Caco-2 (cell line): ENCODE data around the gene OGFOD3. TPM values are rescaled to one million over a fixed set of nuclear protein-coding genes. Genes with fewer than 3 reads are reported as not detected.

Experiments
- BruUV-seq: library from RNA; stranded (reverse); fragments of 400-500 nt; replicated peaks from 2 replicates; lab custom pipeline; 2021; lab: Mats Ljungman, UMichigan
- CTCF ChIA-PET: fragments of 300-600 bp; sonication (Branson Sonifier 250); formaldehyde crosslinking; loops from one replicate; lab custom pipeline; 2022; ENCODE audit warnings: antibody characterized with exemption; lab: Charles Lee
- POLR2A ChIA-PET: fragments of 300-600 bp; sonication (Branson Sonifier 250); formaldehyde crosslinking; loops from one replicate; lab custom pipeline; 2022; ENCODE audit warnings: antibody characterized with exemption; lab: Charles Lee
- DNase-seq, 2 experiments: peaks; one replicate each; pipeline versions ENCODE4 v3.0.0 to v3.0.0-alpha.2; 2020 to 2022
- H3K27me3 ChIP-seq: replicated peaks from 2 replicates; pipeline ENCODE4 v1.6.0; 2011; ENCODE audit warnings: low read length; ENCODE audit not compliant: control insufficient read depth, insufficient read depth
- H3K36me3 ChIP-seq: 2 replicates; pipeline ENCODE4 v1.5.1; 2011; ENCODE audit warnings: low read length; ENCODE audit not compliant: control insufficient read depth, insufficient read depth
- H3K4me1 ChIP-seq: fragments of 250-450 bp; sonication (Bioruptor Pico); 2 replicates; pipeline ENCODE4 v1.5.1; 2020; ENCODE audit warnings: mild to moderate bottlenecking
- H3K4me3 ChIP-seq: 2 replicates; pipeline ENCODE4 v1.5.1; 2011; ENCODE audit warnings: low read depth, mild to moderate bottlenecking, control low read depth, low read length
- H3K9me3 ChIP-seq: fragments of 250-450 bp; sonication (Bioruptor Pico); 2 replicates; pipeline ENCODE4 v1.5.1; 2020; ENCODE audit warnings: mild to moderate bottlenecking, moderate library complexity
- H3K27ac Mint-ChIP-seq: one replicate; pipeline ENCODE4 v1.8.0; 2022; ENCODE audit warnings: mixed read lengths; ENCODE audit not compliant: unreplicated experiment
- H3K27me3 Mint-ChIP-seq: one replicate; pipeline ENCODE4 v1.8.0; 2022; ENCODE audit warnings: mixed read lengths; ENCODE audit not compliant: insufficient read depth, unreplicated experiment
- H3K36me3 Mint-ChIP-seq: one replicate; pipeline ENCODE4 v1.8.0; 2022; ENCODE audit warnings: mild to moderate bottlenecking, mixed read lengths; ENCODE audit not compliant: insufficient read depth, unreplicated experiment
- H3K4me1 Mint-ChIP-seq: one replicate; pipeline ENCODE4 v1.8.0; 2022; ENCODE audit warnings: low read depth, mixed read lengths; ENCODE audit not compliant: unreplicated experiment
- H3K4me3 Mint-ChIP-seq: one replicate; pipeline ENCODE4 v1.8.0; 2022; ENCODE audit warnings: mild to moderate bottlenecking, moderate library complexity, mixed read lengths; ENCODE audit not compliant: unreplicated experiment
- H3K9me3 Mint-ChIP-seq: one replicate; pipeline ENCODE4 v1.8.0; 2022; ENCODE audit warnings: mixed read lengths; ENCODE audit not compliant: unreplicated experiment
- intact Hi-C: fragments of 100-400 bp; cut with micrococcal nuclease; formaldehyde crosslinking; loops from one replicate; pipeline ENCODE4 v1.10.0; 2022; ENCODE audit not compliant: unreplicated experiment
- total RNA-seq: library from RNA; stranded (reverse); gene quantifications from 2 replicates; pipeline ENCODE4 v1.2.3, GENCODE V29; 2022
- TF ChIP-seq, protein P1 (sequence below), 2 experiments: fragments of 200-600 bp in 1 of 2; IDR thresholded peaks; 1 replicate in 1 of 2; 2 replicates in 1 of 2; pipeline versions ENCODE4 v1.5.1 to v1.8.0; 2011 to 2022; ENCODE audit warnings: antibody characterized with exemption in 1 of 2, control low read depth in 1 of 2, inconsistent platforms in 1 of 2, low read depth in 1 of 2, low read length in 1 of 2, mild to moderate bottlenecking in 1 of 2, moderate library complexity in 1 of 2; ENCODE audit not compliant: insufficient read depth in 1 of 2, severe bottlenecking in 1 of 2, unreplicated experiment in 1 of 2

The OGFOD3 gene
- total RNA-seq, 1 experiment from 2014 or later = 51.2 TPM

DNA sequence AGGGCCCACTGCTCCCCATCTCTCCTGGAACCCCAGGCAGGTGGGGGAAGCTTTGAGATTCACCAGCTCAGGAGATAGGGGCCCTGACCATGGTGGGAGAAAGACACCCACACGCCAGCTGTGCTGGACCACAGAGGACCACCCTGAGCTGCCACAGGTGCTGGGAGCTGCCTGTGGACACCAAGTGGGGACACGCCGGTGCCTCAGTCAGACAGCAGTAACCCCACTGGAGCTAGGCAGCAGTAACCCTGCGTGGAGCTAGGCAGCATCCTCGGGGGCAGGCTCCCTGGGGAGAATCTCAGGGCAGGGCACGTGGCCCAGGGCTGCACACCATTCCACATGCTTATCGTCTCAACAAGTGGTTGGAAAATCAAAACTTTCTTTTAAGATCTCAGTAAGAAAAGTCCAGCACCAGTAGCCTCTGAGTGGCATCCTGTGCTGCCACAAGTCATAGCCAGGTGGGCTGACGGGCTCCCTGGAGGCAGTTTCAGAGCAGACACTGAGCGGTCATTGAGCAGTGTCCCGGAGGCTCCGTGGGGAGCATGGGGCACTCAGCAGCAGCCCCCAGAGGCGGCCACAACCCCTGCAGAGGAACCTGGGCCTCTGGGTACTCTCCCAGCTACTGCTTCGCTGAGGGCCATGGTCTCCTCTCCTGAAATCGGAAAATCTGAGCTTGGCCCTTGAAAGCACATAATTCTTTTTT, 8.2 kb downstream of the OGFOD3 start:
- DNase-seq = no peak
- H3K4me1 ChIP-seq = no peaks in the 10 kb centered on the region
- TF ChIP-seq, protein P1, sequence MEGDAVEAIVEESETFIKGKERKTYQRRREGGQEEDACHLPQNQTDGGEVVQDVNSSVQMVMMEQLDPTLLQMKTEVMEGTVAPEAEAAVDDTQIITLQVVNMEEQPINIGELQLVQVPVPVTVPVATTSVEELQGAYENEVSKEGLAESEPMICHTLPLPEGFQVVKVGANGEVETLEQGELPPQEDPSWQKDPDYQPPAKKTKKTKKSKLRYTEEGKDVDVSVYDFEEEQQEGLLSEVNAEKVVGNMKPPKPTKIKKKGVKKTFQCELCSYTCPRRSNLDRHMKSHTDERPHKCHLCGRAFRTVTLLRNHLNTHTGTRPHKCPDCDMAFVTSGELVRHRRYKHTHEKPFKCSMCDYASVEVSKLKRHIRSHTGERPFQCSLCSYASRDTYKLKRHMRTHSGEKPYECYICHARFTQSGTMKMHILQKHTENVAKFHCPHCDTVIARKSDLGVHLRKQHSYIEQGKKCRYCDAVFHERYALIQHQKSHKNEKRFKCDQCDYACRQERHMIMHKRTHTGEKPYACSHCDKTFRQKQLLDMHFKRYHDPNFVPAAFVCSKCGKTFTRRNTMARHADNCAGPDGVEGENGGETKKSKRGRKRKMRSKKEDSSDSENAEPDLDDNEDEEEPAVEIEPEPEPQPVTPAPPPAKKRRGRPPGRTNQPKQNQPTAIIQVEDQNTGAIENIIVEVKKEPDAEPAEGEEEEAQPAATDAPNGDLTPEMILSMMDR (IDR thresholded peaks at IDR 0.05; ENCODE audit: insufficient read depth in 1 of 2, low read depth in 1 of 2, low read length in 1 of 2, severe bottlenecking in 1 of 2, unreplicated experiment in 1 of 2) = no peak
- intact Hi-C loops = loop anchor here (5.0 kb wide), 1 partner anchor 58 kb away; no protein-coding TSS in a partner anchor
- no peaks in the 10 kb centered on the region for H3K9me3 Mint-ChIP-seq
- no peak overlapping the region for H3K4me3 Mint-ChIP-seq
- H3K4me3 ChIP-seq = no peak overlapping the region
- H3K4me1 Mint-ChIP-seq = no peaks in the 10 kb centered on the region
- no peaks in the 10 kb centered on the region; the same call in 1 of the 2 replicates for H3K36me3 ChIP-seq
- ChIA-PET CTCF (no interaction called here), POLR2A (no interaction called here)
- no TSS peak for BruUV-seq
- no peak overlapping the region for H3K27ac Mint-ChIP-seq
- no peaks in the 10 kb centered on the region for H3K27me3 ChIP-seq
- no peaks in the 10 kb centered on the region for H3K9me3 ChIP-seq
- no peaks in the 10 kb centered on the region for H3K36me3 Mint-ChIP-seq
- no peaks in the 10 kb centered on the region for H3K27me3 Mint-ChIP-seq

DNA sequence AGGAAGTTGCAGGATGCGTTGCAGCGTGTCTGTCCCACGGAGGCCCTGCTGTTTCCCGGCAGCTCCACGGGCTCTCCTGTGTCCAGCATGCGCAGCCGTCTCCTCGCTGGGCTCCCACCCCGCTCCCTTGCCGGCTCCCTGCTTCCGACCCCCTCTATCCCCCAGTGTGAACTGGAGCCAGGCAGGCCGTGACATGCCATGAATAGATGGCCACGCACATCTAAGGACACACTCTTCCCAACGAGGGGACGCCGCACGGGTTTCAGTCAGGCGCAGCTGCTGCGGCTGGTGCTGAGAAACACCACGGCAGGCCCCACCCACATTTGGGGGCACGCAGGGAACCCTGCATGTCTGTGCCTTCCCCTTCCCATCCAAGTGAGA, 9.5 kb downstream of the OGFOD3 start:
- H3K27ac Mint-ChIP-seq = no peak overlapping the region
- no peaks in the 10 kb centered on the region for H3K9me3 Mint-ChIP-seq
- no peaks in the 10 kb centered on the region for H3K4me1 ChIP-seq
- no peaks in the 10 kb centered on the region; the same call in 1 of the 2 replicates for H3K36me3 ChIP-seq
- H3K36me3 Mint-ChIP-seq = peaks cover 4% of the 10 kb centered on the region
- H3K4me1 Mint-ChIP-seq = no peaks in the 10 kb centered on the region
- DNase-seq = no peak
- TF ChIP-seq, protein P1 (IDR thresholded peaks at IDR 0.05; ENCODE audit: insufficient read depth in 1 of 2, low read depth in 1 of 2, low read length in 1 of 2, severe bottlenecking in 1 of 2, unreplicated experiment in 1 of 2) = no peak
- ChIA-PET CTCF (no interaction called here), POLR2A (no interaction called here)
- H3K27me3 Mint-ChIP-seq = no peaks in the 10 kb centered on the region
- no peak overlapping the region for H3K4me3 ChIP-seq
- H3K4me3 Mint-ChIP-seq = no peak overlapping the region
- BruUV-seq = no TSS peak
- no peaks in the 10 kb centered on the region for H3K27me3 ChIP-seq
- intact Hi-C loops = no loop called here
- no peaks in the 10 kb centered on the region for H3K9me3 ChIP-seq

DNA sequence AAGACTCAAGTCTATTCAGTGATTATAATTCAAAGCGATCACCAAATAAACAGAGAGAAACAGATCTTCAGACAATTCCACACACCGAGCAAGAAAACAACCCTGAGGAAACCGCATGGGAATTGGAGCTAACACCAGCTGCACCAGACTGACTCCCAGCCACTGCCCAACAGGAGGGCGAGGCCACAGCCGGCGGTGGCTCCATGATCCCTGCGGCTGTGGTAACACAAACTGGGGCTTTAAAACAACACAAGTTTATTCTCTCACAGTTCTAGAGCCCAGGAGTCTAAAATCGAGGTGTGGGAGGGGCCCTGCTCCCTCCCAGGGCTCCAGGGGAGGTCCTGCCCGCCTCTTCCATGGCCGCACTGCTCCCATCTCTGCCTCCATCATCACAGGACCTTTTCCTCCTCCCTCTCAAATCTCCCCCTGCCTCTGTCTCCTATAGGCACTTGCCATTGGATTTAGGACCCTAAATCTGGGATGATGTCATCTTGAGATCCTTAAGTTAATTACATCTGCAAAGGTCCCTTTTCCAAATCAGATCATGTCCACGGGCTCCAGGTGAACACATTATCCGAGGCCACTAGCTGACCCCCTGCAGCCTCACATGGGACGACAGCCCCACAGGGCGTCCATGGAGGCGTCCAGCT, 10.0 kb downstream of the OGFOD3 start:
- Mint-ChIP-seq H3K27me3 (no peaks in the 10 kb centered on the region), H3K4me3 (no peak overlapping the region), H3K27ac (no peak overlapping the region), H3K4me1 (no peaks in the 10 kb centered on the region), H3K36me3 (peaks cover 9% of the 10 kb centered on the region), H3K9me3 (no peaks in the 10 kb centered on the region)
- H3K4me1 ChIP-seq = no peaks in the 10 kb centered on the region
- POLR2A ChIA-PET = no interaction called here
- no TSS peak for BruUV-seq
- no peaks in the 10 kb centered on the region; the same call in 1 of the 2 replicates for H3K36me3 ChIP-seq
- CTCF ChIA-PET = no interaction called here
- no peak for DNase-seq
- H3K4me3 ChIP-seq = no peak overlapping the region
- TF ChIP-seq, protein P1 (IDR thresholded peaks at IDR 0.05; ENCODE audit: insufficient read depth in 1 of 2, low read depth in 1 of 2, low read length in 1 of 2, severe bottlenecking in 1 of 2, unreplicated experiment in 1 of 2) = no peak
- H3K9me3 ChIP-seq = no peaks in the 10 kb centered on the region
- H3K27me3 ChIP-seq = no peaks in the 10 kb centered on the region
- intact Hi-C loops = no loop called here
